WTC11 (cell line): ENCODE data around the gene CHAMP1. TPM values are rescaled to one million over a fixed set of nuclear protein-coding genes. Genes with fewer than 3 reads are reported as not detected.

Source experiments
- ATAC-seq: fragments of 200-7000 bp; cut with Tn5 transposase; 2 replicates; pipeline ENCODE4 v1.10.0; 2021; ENCODE audit warnings: mild to moderate bottlenecking, moderate library complexity
- CTCF ChIA-PET: fragments of 300-600 bp; sonication (Branson Sonifier 250); formaldehyde crosslinking; loops from one replicate; lab custom pipeline; 2021; ENCODE audit warnings: antibody characterized with exemption; lab: Charles Lee
- POLR2A ChIA-PET: fragments of 350-600 bp; sonication (Branson Sonifier 250); formaldehyde crosslinking; loops from one replicate; lab custom pipeline; 2021; ENCODE audit warnings: antibody characterized with exemption; lab: Charles Lee
- DNase-seq: peaks from one replicate; pipeline ENCODE4 v3.0.0; 2021; ENCODE audit warnings: low spot score
- H3K27ac Mint-ChIP-seq: 2 replicates; pipeline ENCODE4 v1.8.0; 2021; ENCODE audit warnings: mixed read lengths
- H3K27me3 Mint-ChIP-seq: 2 replicates; pipeline ENCODE4 v1.8.0; 2021; ENCODE audit warnings: low read depth, mild to moderate bottlenecking, moderate library complexity, mixed read lengths
- H3K36me3 Mint-ChIP-seq: 2 replicates; pipeline ENCODE4 v1.8.0; 2021; ENCODE audit warnings: mixed read lengths
- H3K4me1 Mint-ChIP-seq: 2 replicates; pipeline ENCODE4 v1.8.0; 2022; ENCODE audit warnings: mixed read lengths
- H3K4me3 Mint-ChIP-seq: 2 replicates; pipeline ENCODE4 v1.8.0; 2021; ENCODE audit warnings: mild to moderate bottlenecking, moderate library complexity, mixed read lengths
- H3K9me3 Mint-ChIP-seq: 2 replicates; pipeline ENCODE4 v1.8.0; 2021; ENCODE audit warnings: mixed read lengths
- EMX1 ChIP-seq: fragments of 250-450 bp; sonication (Bioruptor Pico); IDR thresholded peaks from 2 replicates; pipeline ENCODE4 v1.8.0; 2021; ENCODE audit warnings: mild to moderate bottlenecking
- ESRRA ChIP-seq: sonication (generic); formaldehyde crosslinking; IDR thresholded peaks from 2 replicates; pipeline ENCODE4 v1.8.1; 2022; ENCODE audit warnings: mild to moderate bottlenecking, missing genetic modification reagents, borderline replicate concordance
- FOXK1 ChIP-seq: sonication (generic); formaldehyde crosslinking; IDR thresholded peaks from 2 replicates; pipeline ENCODE4 v1.8.0; 2022; ENCODE audit warnings: mild to moderate bottlenecking, moderate library complexity, missing genetic modification reagents
- GRHL2 ChIP-seq: fragments of 250-450 bp; sonication (Bioruptor Pico); IDR thresholded peaks from 2 replicates; pipeline ENCODE4 v1.8.0; 2022; ENCODE audit warnings: mild to moderate bottlenecking, moderate library complexity; ENCODE audit not compliant: insufficient replicate concordance, severe bottlenecking
- GTF2I ChIP-seq: fragments of 250-450 bp; sonication (Bioruptor Pico); conservative IDR thresholded peaks from 2 replicates; pipeline ENCODE4 v1.4.0; 2021; ENCODE audit warnings: mild to moderate bottlenecking
- JAZF1 ChIP-seq: fragments of 250-450 bp; sonication (Bioruptor Pico); IDR thresholded peaks from 2 replicates; pipeline ENCODE4 v1.9.0; 2021; ENCODE audit warnings: moderate library complexity, mild to moderate bottlenecking, inconsistent platforms
- JUN ChIP-seq: sonication (generic); formaldehyde crosslinking; IDR thresholded peaks from 2 replicates; pipeline ENCODE4 v1.8.0; 2023; ENCODE audit warnings: mild to moderate bottlenecking, missing genetic modification reagents
- MYBL2 ChIP-seq: sonication (generic); formaldehyde crosslinking; IDR thresholded peaks from 2 replicates; pipeline ENCODE4 v1.8.1; 2023; ENCODE audit warnings: mild to moderate bottlenecking, moderate library complexity, missing genetic modification reagents
- NFATC4 ChIP-seq: fragments of 250-450 bp; sonication (Bioruptor Pico); IDR thresholded peaks from 2 replicates; pipeline ENCODE4 v1.9.0; 2021; ENCODE audit warnings: mild to moderate bottlenecking
- OVOL2 ChIP-seq: fragments of 250-450 bp; sonication (Bioruptor Pico); IDR thresholded peaks from 2 replicates; pipeline ENCODE4 v1.9.0; 2021; ENCODE audit warnings: mild to moderate bottlenecking, borderline replicate concordance
- PREB ChIP-seq: sonication (generic); formaldehyde crosslinking; IDR thresholded peaks from 2 replicates; pipeline ENCODE4 v1.8.1; 2022; ENCODE audit warnings: mild to moderate bottlenecking, missing genetic modification reagents, moderate library complexity, borderline replicate concordance
- SMAD3 ChIP-seq: sonication (generic); formaldehyde crosslinking; IDR thresholded peaks from 2 replicates; pipeline ENCODE4 v1.8.0; 2022; ENCODE audit warnings: missing genetic modification reagents, mild to moderate bottlenecking, borderline replicate concordance
- SOX15 ChIP-seq: fragments of 250-450 bp; sonication (Bioruptor Pico); IDR thresholded peaks from 2 replicates; pipeline ENCODE4 v1.9.0; 2021; ENCODE audit warnings: mild to moderate bottlenecking
- USF2 ChIP-seq: sonication (generic); formaldehyde crosslinking; IDR thresholded peaks from 2 replicates; pipeline ENCODE4 v1.8.1; 2023; ENCODE audit warnings: mild to moderate bottlenecking, missing genetic modification reagents, moderate library complexity
- ZNF138 ChIP-seq: sonication (generic); formaldehyde crosslinking; conservative IDR thresholded peaks from 2 replicates; pipeline ENCODE4 v1.8.1; 2022; ENCODE audit warnings: mild to moderate bottlenecking, moderate library complexity, missing genetic modification reagents
- ZNF219 ChIP-seq: sonication (generic); formaldehyde crosslinking; IDR thresholded peaks from 2 replicates; pipeline ENCODE4 v1.8.0; 2023; ENCODE audit warnings: missing genetic modification reagents, mild to moderate bottlenecking, borderline replicate concordance
- ZNF317 ChIP-seq: sonication (generic); formaldehyde crosslinking; IDR thresholded peaks from 2 replicates; pipeline ENCODE4 v1.8.1; 2023; ENCODE audit warnings: low read depth, mild to moderate bottlenecking, moderate library complexity, missing genetic modification reagents, borderline replicate concordance
- total RNA-seq: library from RNA; stranded (reverse); gene quantifications from 3 replicates; pipeline ENCODE4 v1.2.3, GENCODE V29; 2021
- TF ChIP-seq, protein P1 (sequence below): fragments of 250-450 bp; sonication (Bioruptor Pico); IDR thresholded peaks from 2 replicates; pipeline ENCODE4 v1.9.0; 2021; ENCODE audit warnings: moderate library complexity, mild to moderate bottlenecking, inconsistent platforms, borderline replicate concordance
- TF ChIP-seq, protein P2 (sequence below): sonication (generic); formaldehyde crosslinking; IDR thresholded peaks from 2 replicates; pipeline ENCODE4 v1.8.1; 2023; ENCODE audit warnings: mild to moderate bottlenecking, missing genetic modification reagents, borderline replicate concordance
- TF ChIP-seq, protein P3 (sequence below): fragments of 200-600 bp; IDR thresholded peaks from 2 replicates; pipeline ENCODE4 v1.8.0; 2022; ENCODE audit warnings: antibody characterized with exemption

CHAMP1 gene
- total RNA-seq, 1 experiment from 2014 or later = 31.7 TPM

DNA sequence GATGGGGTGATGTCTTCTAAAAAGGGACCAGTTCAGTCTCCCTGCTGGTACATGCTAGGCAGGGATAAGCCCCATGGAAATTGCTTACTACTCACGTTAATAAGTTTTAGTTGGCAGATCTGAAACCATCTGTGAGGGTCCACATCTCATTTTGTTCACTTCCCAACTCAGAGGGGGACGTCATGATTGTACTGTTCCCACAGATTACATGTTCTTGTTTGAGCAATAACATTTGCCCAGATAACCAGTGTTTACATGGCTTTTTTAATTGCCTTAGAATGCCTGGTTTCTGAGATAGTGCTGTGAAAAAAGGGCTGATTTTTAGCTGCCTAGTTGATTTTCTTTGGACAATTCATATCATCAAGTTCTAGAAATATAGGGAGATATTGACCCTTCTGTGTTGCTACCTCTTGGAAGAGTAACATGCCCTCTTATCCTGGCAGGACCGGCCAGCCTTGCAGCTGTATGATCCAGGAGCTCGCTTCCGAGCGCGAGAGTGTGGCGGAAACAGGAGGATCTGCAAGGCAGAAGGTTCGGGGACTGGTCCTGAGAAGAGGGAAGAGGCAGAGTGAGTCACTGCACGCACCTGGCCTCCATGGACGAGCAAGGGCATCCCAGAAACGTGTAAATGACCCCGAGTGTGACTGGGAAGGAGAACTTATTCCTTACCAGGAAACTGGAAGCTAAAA is 9.8 kb upstream of the CHAMP1 start:
- no peak for TF ChIP-seq ZNF317 (CRISPR knock-in tag)
- no peak for TF ChIP-seq USF2 (CRISPR knock-in tag)
- TF ChIP-seq SMAD3 (CRISPR knock-in tag) = no peak
- TF ChIP-seq JUN (CRISPR knock-in tag) = no peak
- no peak for TF ChIP-seq GTF2I (CRISPR knock-in tag)
- no peak for TF ChIP-seq ZNF138 (CRISPR knock-in tag)
- TF ChIP-seq ZNF219 = no peak
- TF ChIP-seq EMX1 (CRISPR knock-in tag) = no peak
- no peak for TF ChIP-seq FOXK1 (CRISPR knock-in tag)
- no peak for TF ChIP-seq JAZF1 (CRISPR knock-in tag)
- TF ChIP-seq OVOL2 (CRISPR knock-in tag) = no peak
- no peak for TF ChIP-seq PREB (CRISPR knock-in tag)
- TF ChIP-seq, protein P1, sequence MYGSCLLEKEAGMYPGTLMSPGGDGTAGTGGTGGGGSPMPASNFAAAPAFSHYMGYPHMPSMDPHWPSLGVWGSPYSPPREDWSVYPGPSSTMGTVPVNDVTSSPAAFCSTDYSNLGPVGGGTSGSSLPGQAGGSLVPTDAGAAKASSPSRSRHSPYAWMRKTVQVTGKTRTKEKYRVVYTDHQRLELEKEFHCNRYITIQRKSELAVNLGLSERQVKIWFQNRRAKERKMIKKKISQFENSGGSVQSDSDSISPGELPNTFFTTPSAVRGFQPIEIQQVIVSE (CRISPR knock-in tag) = no peak
- TF ChIP-seq, protein P2, sequence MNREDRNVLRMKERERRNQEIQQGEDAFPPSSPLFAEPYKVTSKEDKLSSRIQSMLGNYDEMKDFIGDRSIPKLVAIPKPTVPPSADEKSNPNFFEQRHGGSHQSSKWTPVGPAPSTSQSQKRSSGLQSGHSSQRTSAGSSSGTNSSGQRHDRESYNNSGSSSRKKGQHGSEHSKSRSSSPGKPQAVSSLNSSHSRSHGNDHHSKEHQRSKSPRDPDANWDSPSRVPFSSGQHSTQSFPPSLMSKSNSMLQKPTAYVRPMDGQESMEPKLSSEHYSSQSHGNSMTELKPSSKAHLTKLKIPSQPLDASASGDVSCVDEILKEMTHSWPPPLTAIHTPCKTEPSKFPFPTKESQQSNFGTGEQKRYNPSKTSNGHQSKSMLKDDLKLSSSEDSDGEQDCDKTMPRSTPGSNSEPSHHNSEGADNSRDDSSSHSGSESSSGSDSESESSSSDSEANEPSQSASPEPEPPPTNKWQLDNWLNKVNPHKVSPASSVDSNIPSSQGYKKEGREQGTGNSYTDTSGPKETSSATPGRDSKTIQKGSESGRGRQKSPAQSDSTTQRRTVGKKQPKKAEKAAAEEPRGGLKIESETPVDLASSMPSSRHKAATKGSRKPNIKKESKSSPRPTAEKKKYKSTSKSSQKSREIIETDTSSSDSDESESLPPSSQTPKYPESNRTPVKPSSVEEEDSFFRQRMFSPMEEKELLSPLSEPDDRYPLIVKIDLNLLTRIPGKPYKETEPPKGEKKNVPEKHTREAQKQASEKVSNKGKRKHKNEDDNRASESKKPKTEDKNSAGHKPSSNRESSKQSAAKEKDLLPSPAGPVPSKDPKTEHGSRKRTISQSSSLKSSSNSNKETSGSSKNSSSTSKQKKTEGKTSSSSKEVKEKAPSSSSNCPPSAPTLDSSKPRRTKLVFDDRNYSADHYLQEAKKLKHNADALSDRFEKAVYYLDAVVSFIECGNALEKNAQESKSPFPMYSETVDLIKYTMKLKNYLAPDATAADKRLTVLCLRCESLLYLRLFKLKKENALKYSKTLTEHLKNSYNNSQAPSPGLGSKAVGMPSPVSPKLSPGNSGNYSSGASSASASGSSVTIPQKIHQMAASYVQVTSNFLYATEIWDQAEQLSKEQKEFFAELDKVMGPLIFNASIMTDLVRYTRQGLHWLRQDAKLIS (CRISPR knock-in tag) = no peak
- no peak for TF ChIP-seq GRHL2 (CRISPR knock-in tag)
- no peak for TF ChIP-seq SOX15
- no peak for TF ChIP-seq MYBL2 (CRISPR knock-in tag)
- no peak for TF ChIP-seq ESRRA (CRISPR knock-in tag)
- TF ChIP-seq, protein P3, sequence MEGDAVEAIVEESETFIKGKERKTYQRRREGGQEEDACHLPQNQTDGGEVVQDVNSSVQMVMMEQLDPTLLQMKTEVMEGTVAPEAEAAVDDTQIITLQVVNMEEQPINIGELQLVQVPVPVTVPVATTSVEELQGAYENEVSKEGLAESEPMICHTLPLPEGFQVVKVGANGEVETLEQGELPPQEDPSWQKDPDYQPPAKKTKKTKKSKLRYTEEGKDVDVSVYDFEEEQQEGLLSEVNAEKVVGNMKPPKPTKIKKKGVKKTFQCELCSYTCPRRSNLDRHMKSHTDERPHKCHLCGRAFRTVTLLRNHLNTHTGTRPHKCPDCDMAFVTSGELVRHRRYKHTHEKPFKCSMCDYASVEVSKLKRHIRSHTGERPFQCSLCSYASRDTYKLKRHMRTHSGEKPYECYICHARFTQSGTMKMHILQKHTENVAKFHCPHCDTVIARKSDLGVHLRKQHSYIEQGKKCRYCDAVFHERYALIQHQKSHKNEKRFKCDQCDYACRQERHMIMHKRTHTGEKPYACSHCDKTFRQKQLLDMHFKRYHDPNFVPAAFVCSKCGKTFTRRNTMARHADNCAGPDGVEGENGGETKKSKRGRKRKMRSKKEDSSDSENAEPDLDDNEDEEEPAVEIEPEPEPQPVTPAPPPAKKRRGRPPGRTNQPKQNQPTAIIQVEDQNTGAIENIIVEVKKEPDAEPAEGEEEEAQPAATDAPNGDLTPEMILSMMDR = no peak
- no peak for TF ChIP-seq NFATC4 (CRISPR knock-in tag)
- CTCF ChIA-PET = no interaction called here
- DNase-seq (no peak), ATAC-seq (no peak)
- Mint-ChIP-seq H3K27me3 (no peaks in the 10 kb centered on the region), H3K4me1 (no peaks in the 10 kb centered on the region), H3K27ac (no peak overlapping the region), H3K9me3 (no peaks in the 10 kb centered on the region), H3K36me3 (peaks cover 51% of the 10 kb centered on the region), H3K4me3 (no peak overlapping the region)
- POLR2A ChIA-PET = no interaction called here
